M059J (cell line): ENCODE data around the gene SLC25A17. TPM values are rescaled to one million over a fixed set of nuclear protein-coding genes. Genes with fewer than 3 reads are reported as not detected.

Source experiments
- total RNA-seq: library from RNA; depleted of rRNA; stranded (reverse); fragments of >200 nt; shearing (Covaris generic); gene quantifications from 2 replicates; pipeline ENCODE4 v1.2.3, GENCODE V29; 2014; rRNA removed

Gene SLC25A17
- total RNA-seq, 1 experiment from 2014 or later: 39.1 TPM

Other genes with a start within 250 kb of the SLC25A17 start
- 25.4 and 25.8 TPM in 2 replicates for gene MRTFA, start 182.6 kb downstream of the SLC25A17 start, total RNA-seq
- 0.07 TPM in 1 of 2 replicates, not detected in the other for gene MCHR1, start 139.9 kb downstream of the SLC25A17 start, total RNA-seq
- 87.2 and 129 TPM in 2 replicates for gene ST13, start 37.3 kb upstream of the SLC25A17 start, total RNA-seq
- gene XPNPEP3, start 37.8 kb upstream of the SLC25A17 start, total RNA-seq: 7.4 and 9.0 TPM in 2 replicates
- gene DNAJB7, start 42.8 kb upstream of the SLC25A17 start, total RNA-seq: not detected in 2 replicates
- gene RBX1, start 132.0 kb upstream of the SLC25A17 start, total RNA-seq: 67.1 and 68.5 TPM in 2 replicates